ENCODE results near the gene HORMAD2. TPM values are rescaled to one million over a fixed set of nuclear protein-coding genes. Genes with fewer than 3 reads are reported as not detected.

Gene HORMAD2
- total and polyA plus RNA-seq, 2 donors (not counting 3 experiments of a cell fraction or from before 2014, with no cell fraction given): not detected

DNA sequence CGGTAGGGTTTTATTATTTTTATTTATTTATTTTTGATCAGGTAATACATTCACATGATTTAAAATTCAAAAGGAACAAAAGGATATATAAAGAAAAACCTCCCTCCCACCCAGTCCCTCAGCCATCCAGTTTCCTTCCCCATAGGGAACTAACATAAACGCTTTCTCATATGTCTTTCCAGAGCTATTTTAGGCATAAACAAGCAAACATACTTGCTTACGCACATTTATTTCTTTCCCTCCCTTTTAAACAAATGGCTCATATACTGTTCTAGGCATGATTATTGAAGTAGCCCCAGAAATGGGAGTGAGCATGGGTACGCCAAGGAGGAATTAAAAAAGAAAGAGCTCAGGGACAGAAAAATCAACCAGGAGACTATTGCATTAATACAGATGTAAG is 102.6 kb downstream of the HORMAD2 start:
- dilution Hi-C loops (cut with MboI; ENCODE audit: extremely low pct_ligation_motif_present, low sequenced_read_pairs): no loop called here
- Histone ChIP-seq H3K36me3 (ENCODE audit: control insufficient read depth in 2 of 2, extremely low read depth in 1 of 2, insufficient read depth in 2 of 2, low read length in 2 of 2) (no peaks in the 10 kb centered on the region), H3K9ac (replicated peaks; ENCODE audit: extremely low read depth, insufficient read depth, low read length) (no peak overlapping the region), H3K9me1 (replicated peaks; ENCODE audit: control insufficient read depth, extremely low read depth, insufficient read depth, low read length) (no peaks in the 10 kb centered on the region), H2AFZ (ENCODE audit: low read depth, low read length) (no peak overlapping the region), H3K79me2 (ENCODE audit: control insufficient read depth, insufficient read depth, low read length) (no peaks in the 10 kb centered on the region), H3K4me1 (ENCODE audit: control insufficient read depth, extremely low read depth, insufficient read depth, low read length) (peaks cover 5% of the 10 kb centered on the region), H3K4me2 (ENCODE audit: insufficient read depth, low read length) (no peak overlapping the region), H3K27ac (ENCODE audit: insufficient read depth, low read depth, low read length) (no peak overlapping the region), H3K27me3 (ENCODE audit: control insufficient read depth in 2 of 2, insufficient read depth in 2 of 2, low read length in 2 of 2) (peaks cover 12 to 18% of the 10 kb centered on the region in 2 experiments), H3K4me3 (replicated peaks in 1 of 3; ENCODE audit: insufficient read depth in 1 of 3, low read depth in 1 of 3, low read length in 3 of 3) (no peak overlapping the region), H3K9me3 (replicated peaks; ENCODE audit: control insufficient read depth, insufficient read depth, low read length) (no peaks in the 10 kb centered on the region), H4K20me1 (replicated peaks; ENCODE audit: control insufficient read depth, extremely low read depth, insufficient read depth, low read length) (no peaks in the 10 kb centered on the region)
- DNase-seq (ENCODE audit: low read depth, low spot score) (no peak), FAIRE-seq (no peak)
- POLR2A ChIA-PET: no interaction called here
- CTCF ChIA-PET: interaction anchor here (0.7 to 1.3 kb wide), 2 partner anchors 8 to 670 kb away, joined by 3 read pairs; no protein-coding TSS in a partner anchor
- intact Hi-C loops (cut with micrococcal nuclease): no loop called here
- BruUV-seq (replicated peaks): no TSS peak
- TF ChIP-seq FOS (IDR thresholded peaks at IDR 0.05; ENCODE audit: borderline replicate concordance, insufficient read depth, low read length): no peak

DNA sequence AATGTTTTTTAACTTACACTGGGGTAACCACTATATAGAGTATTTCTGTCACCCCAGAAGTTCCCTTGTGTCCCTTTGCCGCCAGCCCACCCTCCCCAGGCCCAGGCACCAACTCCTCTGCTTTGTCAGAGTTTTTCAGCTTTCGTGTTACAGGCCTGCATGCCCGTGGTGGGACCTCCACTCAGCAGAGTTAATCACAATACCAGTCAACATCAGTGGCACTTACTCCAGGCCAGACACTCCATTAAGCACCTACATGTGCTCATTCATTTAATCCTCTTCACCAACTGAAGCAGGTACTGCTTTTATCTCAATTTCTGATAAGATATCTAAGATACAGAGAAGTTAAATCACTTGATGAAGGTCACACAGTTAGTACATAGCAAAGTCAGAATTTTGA is 103.0 kb downstream of the HORMAD2 start:
- no peaks in the 10 kb centered on the region for H3K79me2 ChIP-seq (ENCODE audit: control insufficient read depth, insufficient read depth, low read length)
- no peak overlapping the region for H3K27ac ChIP-seq (ENCODE audit: insufficient read depth, low read depth, low read length)
- no peaks in the 10 kb centered on the region for H3K9me3 ChIP-seq (replicated peaks; ENCODE audit: control insufficient read depth, insufficient read depth, low read length)
- no peaks in the 10 kb centered on the region for H4K20me1 ChIP-seq (replicated peaks; ENCODE audit: control insufficient read depth, extremely low read depth, insufficient read depth, low read length)
- FAIRE-seq (no peak), DNase-seq (ENCODE audit: low read depth, low spot score) (no peak)
- peaks cover 12 to 18% of the 10 kb centered on the region in 2 experiments for H3K27me3 ChIP-seq (ENCODE audit: control insufficient read depth in 2 of 2, insufficient read depth in 2 of 2, low read length in 2 of 2)
- BruUV-seq (replicated peaks): no TSS peak
- no peak overlapping the region for H3K4me2 ChIP-seq (ENCODE audit: insufficient read depth, low read length)
- no peaks in the 10 kb centered on the region for H3K9me1 ChIP-seq (replicated peaks; ENCODE audit: control insufficient read depth, extremely low read depth, insufficient read depth, low read length)
- H3K4me1 ChIP-seq (ENCODE audit: control insufficient read depth, extremely low read depth, insufficient read depth, low read length): peaks cover 5% of the 10 kb centered on the region
- POLR2A ChIA-PET: no interaction called here
- TF ChIP-seq POLR2AphosphoS5 (IDR thresholded peaks at IDR 0.05; ENCODE audit: insufficient read depth, low read depth, low read length) (no peak), POLR2A (IDR thresholded peaks at IDR 0.05; ENCODE audit: low read depth, low read length) (no peak), MYC (IDR thresholded peaks at IDR 0.05; ENCODE audit: low read depth, low read length) (no peak), JUN (IDR thresholded peaks at IDR 0.05; ENCODE audit: borderline replicate concordance, insufficient read depth, insufficient read length, low read depth) (no peak), FOS (IDR thresholded peaks at IDR 0.05; ENCODE audit: borderline replicate concordance, insufficient read depth, low read length) (no peak), EZH2 (IDR thresholded peaks at IDR 0.05; ENCODE audit: borderline replicate concordance, low read depth, low read length, severe bottlenecking) (no peak), GATA2 (IDR thresholded peaks at IDR 0.05; ENCODE audit: insufficient read depth, insufficient read length, low read depth, low read length) (no peak)
- TF ChIP-seq, protein P1, sequence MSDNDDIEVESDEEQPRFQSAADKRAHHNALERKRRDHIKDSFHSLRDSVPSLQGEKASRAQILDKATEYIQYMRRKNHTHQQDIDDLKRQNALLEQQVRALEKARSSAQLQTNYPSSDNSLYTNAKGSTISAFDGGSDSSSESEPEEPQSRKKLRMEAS (IDR thresholded peaks at IDR 0.05; ENCODE audit: insufficient read depth, insufficient read length): no peak
- TF ChIP-seq, protein P2, sequence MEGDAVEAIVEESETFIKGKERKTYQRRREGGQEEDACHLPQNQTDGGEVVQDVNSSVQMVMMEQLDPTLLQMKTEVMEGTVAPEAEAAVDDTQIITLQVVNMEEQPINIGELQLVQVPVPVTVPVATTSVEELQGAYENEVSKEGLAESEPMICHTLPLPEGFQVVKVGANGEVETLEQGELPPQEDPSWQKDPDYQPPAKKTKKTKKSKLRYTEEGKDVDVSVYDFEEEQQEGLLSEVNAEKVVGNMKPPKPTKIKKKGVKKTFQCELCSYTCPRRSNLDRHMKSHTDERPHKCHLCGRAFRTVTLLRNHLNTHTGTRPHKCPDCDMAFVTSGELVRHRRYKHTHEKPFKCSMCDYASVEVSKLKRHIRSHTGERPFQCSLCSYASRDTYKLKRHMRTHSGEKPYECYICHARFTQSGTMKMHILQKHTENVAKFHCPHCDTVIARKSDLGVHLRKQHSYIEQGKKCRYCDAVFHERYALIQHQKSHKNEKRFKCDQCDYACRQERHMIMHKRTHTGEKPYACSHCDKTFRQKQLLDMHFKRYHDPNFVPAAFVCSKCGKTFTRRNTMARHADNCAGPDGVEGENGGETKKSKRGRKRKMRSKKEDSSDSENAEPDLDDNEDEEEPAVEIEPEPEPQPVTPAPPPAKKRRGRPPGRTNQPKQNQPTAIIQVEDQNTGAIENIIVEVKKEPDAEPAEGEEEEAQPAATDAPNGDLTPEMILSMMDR (IDR thresholded peaks at IDR 0.05; ENCODE audit: extremely low read depth in 1 of 2, insufficient read depth in 1 of 2, low read depth in 1 of 2, low read length in 2 of 2): no peak
- H3K4me3 ChIP-seq (replicated peaks in 1 of 3; ENCODE audit: insufficient read depth in 1 of 3, low read depth in 1 of 3, low read length in 3 of 3): no peak overlapping the region
- no peak overlapping the region for H3K9ac ChIP-seq (replicated peaks; ENCODE audit: extremely low read depth, insufficient read depth, low read length)
- intact Hi-C loops (cut with micrococcal nuclease): no loop called here
- no peak overlapping the region for H2AFZ ChIP-seq (ENCODE audit: low read depth, low read length)
- dilution Hi-C loops (cut with MboI; ENCODE audit: extremely low pct_ligation_motif_present, low sequenced_read_pairs): no loop called here
- H3K36me3 ChIP-seq (ENCODE audit: control insufficient read depth in 2 of 2, extremely low read depth in 1 of 2, insufficient read depth in 2 of 2, low read length in 2 of 2): no peaks in the 10 kb centered on the region
- CTCF ChIA-PET: interaction anchor here (0.7 to 1.0 kb wide), 2 partner anchors 12 to 671 kb away, joined by 3 to 4 read pairs; no protein-coding TSS in a partner anchor

Measured in endothelial cell of umbilical vein (primary cell).